Amygdala (tissue), 56 donors: ENCODE results near the gene AOC1.
"Not testable (repeated sequence)": the region's sequence is repeated elsewhere in the genome, so short reads cannot be mapped to it uniquely, and the experiment has no call there.

ENCODE experiments used
- DNase-seq, 56 donors: peaks; one replicate each; lab custom pipeline; 2025; lab: John Stamatoyannopoulos, UW

The AOC1 gene

GRCh38 chr7:150852371-150852905 is at the start of gene AOC1:
Gene AOC1 (plus strand): TSS chr7:150852517. CDS start chr7:150856471, 3,954 bp downstream.
- no peak for DNase-seq

GRCh38 chr7:150803161-150803860 is 49.0 kb upstream of the AOC1 start:
- DNase-seq = no peak

- no peak for DNase-seq
Measured at GRCh38 chr7:150804802-150805201, 47.5 kb upstream of the AOC1 start.

GRCh38 chr7:150805864-150806263 is 46.5 kb upstream of the AOC1 start:
- DNase-seq = no peak

GRCh38 chr7:150806454-150806853 is 45.9 kb upstream of the AOC1 start:
- DNase-seq = no peak

GRCh38 chr7:150806863-150807262 is 45.5 kb upstream of the AOC1 start:
- no peak for DNase-seq

- not testable (repeated sequence) for DNase-seq
Measured at GRCh38 chr7:150807616-150808438, 44.5 kb upstream of the AOC1 start.

GRCh38 chr7:150814328-150815001 is 37.9 kb upstream of the AOC1 start:
- no peak for DNase-seq

- DNase-seq = no peak
Measured at GRCh38 chr7:150818971-150819370, 33.3 kb upstream of the AOC1 start.

- DNase-seq = no peak
Measured at GRCh38 chr7:150820148-150820547, 32.2 kb upstream of the AOC1 start.

GRCh38 chr7:150820578-150821198 is 31.6 kb upstream of the AOC1 start:
- DNase-seq = no peak

GRCh38 chr7:150823043-150823442 is 29.3 kb upstream of the AOC1 start:
- DNase-seq = no peak

GRCh38 chr7:150823484-150824126 is 28.7 kb upstream of the AOC1 start:
- no peak for DNase-seq

GRCh38 chr7:150824379-150825177 is 27.7 kb upstream of the AOC1 start:
- no peak for DNase-seq

GRCh38 chr7:150826061-150826849 is 26.1 kb upstream of the AOC1 start:
- DNase-seq = no peak

- no peak for DNase-seq
Measured at GRCh38 chr7:150828384-150828783, 23.9 kb upstream of the AOC1 start.

- no peak for DNase-seq
Measured at GRCh38 chr7:150829426-150829825, 22.9 kb upstream of the AOC1 start.

- no peak for DNase-seq
Measured at GRCh38 chr7:150830937-150831336, 21.4 kb upstream of the AOC1 start.
